K562 (cell line): Measurements from ENCODE around the gene SP2. TPM values are rescaled to one million over a fixed set of nuclear protein-coding genes. Genes with fewer than 3 reads are reported as not detected.
A peak's percentile ranks its signal among the peaks of the same experiment; 100 is the strongest.

ENCODE experiments used
- BRF2 ChIP-seq: IDR thresholded peaks from 3 replicates; pipeline ENCODE4 v1.6.1; 2011; ENCODE audit warnings: borderline replicate concordance, mild to moderate bottlenecking; ENCODE audit not compliant: insufficient read length, insufficient read depth
- E2F4 ChIP-seq: sonication (generic); formaldehyde crosslinking; IDR thresholded peaks from 2 replicates; pipeline ENCODE4 v1.8.0; 2022; ENCODE audit warnings: mild to moderate bottlenecking, low read depth, missing genetic modification reagents
- ESRRB ChIP-seq: fragments of 250-450 bp; sonication (Bioruptor Pico); IDR thresholded peaks from 2 replicates; pipeline ENCODE4 v1.5.0; 2020; ENCODE audit warnings: mild to moderate bottlenecking, moderate library complexity, borderline replicate concordance
- FOXK1 ChIP-seq: sonication (generic); formaldehyde crosslinking; IDR thresholded peaks from 2 replicates; pipeline ENCODE4 v1.8.0; 2022; ENCODE audit warnings: missing genetic modification reagents, mild to moderate bottlenecking, borderline replicate concordance
- FOXM1 ChIP-seq, 2 experiments: fragments of 450-650 bp in 1 of 2; sonication (generic) in 1 of 2; formaldehyde crosslinking in 1 of 2; IDR thresholded peaks; 2 replicates each; pipeline versions ENCODE4 v1.6.1 to v1.9.0; 2017 to 2022; ENCODE audit warnings: low read depth in 2 of 2, mild to moderate bottlenecking in 2 of 2, missing genetic modification reagents in 1 of 2, moderate library complexity in 1 of 2
- KLF13 ChIP-seq: fragments of 450-650 bp; IDR thresholded peaks from 2 replicates; pipeline ENCODE4 v1.6.1; 2016; ENCODE audit warnings: missing genetic modification characterization, low read depth, mild to moderate bottlenecking, missing compliant biosample characterization, moderate library complexity, borderline replicate concordance
- KLF16 ChIP-seq: IDR thresholded peaks from 2 replicates; pipeline ENCODE4 v1.6.1; 2016; ENCODE audit warnings: antibody characterized with exemption
- NFXL1 ChIP-seq: fragments of 450-650 bp; formaldehyde crosslinking; IDR thresholded peaks from 2 replicates; pipeline ENCODE4 v1.4.0; 2021; ENCODE audit warnings: mild to moderate bottlenecking
- OTX1 ChIP-seq: fragments of 450-650 bp; formaldehyde crosslinking; IDR thresholded peaks from 2 replicates; pipeline ENCODE4 v1.4.0; 2022; ENCODE audit warnings: mild to moderate bottlenecking
- POLR2H ChIP-seq: IDR thresholded peaks from 2 replicates; pipeline ENCODE4 v1.6.1; 2016; ENCODE audit warnings: missing genetic modification characterization, low read depth, mild to moderate bottlenecking, control low read depth, missing compliant biosample characterization, moderate library complexity
- SIN3B ChIP-seq: fragments of 450-650 bp; IDR thresholded peaks from 2 replicates; pipeline ENCODE4 v1.6.1; 2017; ENCODE audit warnings: low read depth, mild to moderate bottlenecking, moderate library complexity
- SMAD2 ChIP-seq: fragments of 150-350 bp; IDR thresholded peaks from 2 replicates; pipeline ENCODE4 v1.6.1; 2014; ENCODE audit warnings: low read depth, mild to moderate bottlenecking, low read length
- SP2 ChIP-seq: IDR thresholded peaks from 2 replicates; pipeline ENCODE4 v1.6.1; 2011; ENCODE audit warnings: mild to moderate bottlenecking, low read depth, low read length, moderate library complexity; ENCODE audit not compliant: poor library complexity, severe bottlenecking; ENCODE audit errors: extremely low read depth
- ZNF324 ChIP-seq: fragments of 250-450 bp; sonication (Bioruptor Pico); IDR thresholded peaks from 2 replicates; pipeline ENCODE4 v1.4.0; 2020; ENCODE audit warnings: mild to moderate bottlenecking
- ZNF407 ChIP-seq: fragments of 450-650 bp; IDR thresholded peaks from 2 replicates; pipeline ENCODE4 v1.6.1; 2016; ENCODE audit warnings: low read depth
- ZNF589 ChIP-seq: fragments of 200-800 bp; sonication (Bioruptor generic); IDR thresholded peaks from 2 replicates; pipeline ENCODE4 v1.6.1; 2016; ENCODE audit warnings: low read depth, missing genetic modification characterization, missing compliant biosample characterization
- polyA plus RNA-seq, 8 experiments: library from polyadenylated mRNA; depleted of rRNA in 4 of 8; stranded (reverse) in 5 of 8; unstranded in 3 of 8; fragments of >200 nt; fragmentation: Nextera tagmentation in 2 of 8; fragmentation: Illumina TruSeq in 1 of 8; extraction: Ambion mirVana in 2 of 8; extraction: Trizol in 1 of 8; gene quantifications; 2 replicates each; pipeline versions ENCODE4 v1.2.1 to v1.2.3, GENCODE V29; 2011 to 2014; ENCODE audit warnings: inconsistent platforms in 1 of 8, missing spikeins in 1 of 8
- total RNA-seq, 7 experiments: library from RNA; depleted of rRNA in 6 of 7; stranded (reverse); fragments of >200 nt in 6 of 7; fragmentation: Illumina TruSeq in 2 of 7; extraction: Trizol in 2 of 7; gene quantifications; 2 replicates each; pipeline versions ENCODE4 v1.2.1 to v1.2.3, GENCODE V29; 2011 to 2021; ENCODE audit warnings: low replicate concordance in 1 of 7

SP2 gene
- total and polyA plus RNA-seq, 9 of the 15 experiments (the other 6 are each of a cell fraction or from before 2014, with no cell fraction given): 0.77 to 22.3 (median 2.3) TPM

GRCh38 chr17:47895856-47896671 is at the start of gene SP2 (continued):
- TF ChIP-seq E2F4 (no peak), KLF16 (no peak), NFXL1 (CRISPR knock-in tag) (no peak), KLF13 (tag) (no peak), FOXM1 (IDR thresholded peaks at IDR 0.05; ENCODE audit: low read depth) (peak; percentile 93), FOXM1 (CRISPR knock-in tag; IDR thresholded peaks at IDR 0.05; ENCODE audit: low read depth) (no peak), POLR2H (tag) (peak; percentile 54), BRF2 (no peak), FOXK1 (CRISPR knock-in tag) (no peak), ESRRB (CRISPR knock-in tag) (no peak), SP2 (peak; percentile 95), ZNF589 (CRISPR knock-in tag) (no peak), OTX1 (CRISPR knock-in tag) (no peak), ZNF324 (CRISPR knock-in tag) (0 out of 2 replicates have a peak, but pooled peaks have one; percentile 25), ZNF407 (no peak), SMAD2 (no peak), SIN3B (0 out of 2 replicates have a peak, but pooled peaks have one; percentile 23)
